Measurements from ENCODE around the gene OBI1. TPM values are rescaled to one million over a fixed set of nuclear protein-coding genes. Genes with fewer than 3 reads are reported as not detected.

The OBI1 gene
- total and polyA plus RNA-seq, 2 donors: 7.7 to 25.3 TPM

DNA sequence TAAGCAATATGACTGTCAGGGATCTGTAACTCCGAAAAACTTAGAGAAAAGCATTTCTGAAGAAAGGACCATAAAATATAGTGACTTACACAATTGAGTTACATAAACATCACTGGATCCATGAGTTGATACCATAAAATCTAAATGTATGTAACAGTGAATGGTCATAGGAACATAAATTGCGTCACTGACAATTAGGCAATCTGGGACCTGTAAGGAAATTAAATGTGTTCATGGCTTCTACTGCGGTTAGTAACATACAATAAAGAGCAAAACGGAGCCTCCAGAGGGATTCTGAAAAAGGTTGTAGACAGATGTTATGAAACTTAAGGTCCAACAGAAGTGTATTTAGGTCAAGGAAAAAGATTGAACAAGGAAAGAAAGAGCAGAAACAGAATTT lies 82.7 kb downstream of the OBI1 start:
- no peaks in the 10 kb centered on the region for H3K36me3 ChIP-seq (ENCODE audit: control insufficient read depth in 2 of 2, insufficient read depth in 2 of 2, low read length in 1 of 2)
- peaks cover 2 to 4% of the 10 kb centered on the region in 2 donors for H3K27me3 ChIP-seq (ENCODE audit: control insufficient read depth in 2 of 2, insufficient read depth in 1 of 2, low read length in 1 of 2)
- H3K4me3 ChIP-seq (ENCODE audit: low read length in 2 of 2): no peak overlapping the region
- H3K4me1 ChIP-seq (ENCODE audit: control insufficient read depth in 2 of 2, insufficient read depth in 2 of 2, low read length in 2 of 2): no peaks in the 10 kb centered on the region
- DNase-seq (ENCODE audit: low read depth in 6 of 9, low spot score in 9 of 9): no peak
- 97% methylated on average over 4 of the region's 4 CpGs for WGBS
- H3K27ac ChIP-seq (ENCODE audit: low read depth in 1 of 2, low read length in 1 of 2): no peak overlapping the region
- H3K9me3 ChIP-seq (ENCODE audit: control insufficient read depth in 2 of 2, insufficient read depth in 1 of 2, low read length in 1 of 2): no peaks in the 10 kb centered on the region

DNA sequence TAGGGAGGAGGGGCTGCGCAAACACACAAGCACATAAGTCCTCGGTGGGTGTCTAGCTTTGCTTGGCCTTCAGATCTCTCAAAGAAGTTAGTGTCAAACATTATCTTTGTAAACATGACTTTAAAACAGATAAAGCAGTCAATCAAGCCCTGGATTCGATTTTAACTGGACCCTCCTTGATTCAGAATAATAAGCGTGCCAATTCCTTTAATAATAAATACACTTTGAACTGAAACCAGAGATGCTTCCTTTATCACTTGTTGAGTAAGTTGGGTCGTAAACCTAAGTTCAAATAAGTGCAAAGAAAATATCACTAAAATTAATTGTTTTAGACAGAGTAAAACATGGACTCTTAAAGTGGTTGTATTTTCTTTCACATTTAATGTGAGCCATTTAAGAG lies 86.5 kb downstream of the OBI1 start:
- Histone ChIP-seq H3K9me3 (ENCODE audit: control insufficient read depth in 2 of 2, insufficient read depth in 1 of 2, low read length in 1 of 2) (no peaks in the 10 kb centered on the region), H3K36me3 (ENCODE audit: control insufficient read depth in 2 of 2, insufficient read depth in 2 of 2, low read length in 1 of 2) (no peaks in the 10 kb centered on the region), H3K4me1 (ENCODE audit: control insufficient read depth in 2 of 2, insufficient read depth in 2 of 2, low read length in 2 of 2) (no peaks in the 10 kb centered on the region), H3K4me3 (ENCODE audit: low read length in 2 of 2) (no peak overlapping the region), H3K27me3 (ENCODE audit: control insufficient read depth in 2 of 2, insufficient read depth in 1 of 2, low read length in 1 of 2) (no peaks in the 10 kb centered on the region), H3K27ac (ENCODE audit: low read depth in 1 of 2, low read length in 1 of 2) (no peak overlapping the region)
- WGBS: 90% methylated on average over 5 of the region's 5 CpGs
- DNase-seq (ENCODE audit: low read depth in 6 of 9, low spot score in 9 of 9): no peak

GRCh38 chr13:78569029-78569428 lies 89.9 kb downstream of the OBI1 start:
- no peak for DNase-seq (ENCODE audit: low read depth in 6 of 9, low spot score in 9 of 9)
- Histone ChIP-seq H3K4me3 (ENCODE audit: low read length in 2 of 2) (no peak overlapping the region), H3K9me3 (ENCODE audit: control insufficient read depth in 2 of 2, insufficient read depth in 1 of 2, low read length in 1 of 2) (no peaks in the 10 kb centered on the region), H3K4me1 (ENCODE audit: control insufficient read depth in 2 of 2, insufficient read depth in 2 of 2, low read length in 2 of 2) (no peaks in the 10 kb centered on the region), H3K36me3 (ENCODE audit: control insufficient read depth in 2 of 2, insufficient read depth in 2 of 2, low read length in 1 of 2) (no peaks in the 10 kb centered on the region), H3K27ac (ENCODE audit: low read depth in 1 of 2, low read length in 1 of 2) (no peak overlapping the region), H3K27me3 (ENCODE audit: control insufficient read depth in 2 of 2, insufficient read depth in 1 of 2, low read length in 1 of 2) (no peaks in the 10 kb centered on the region)
- WGBS: 94% methylated on average over 1 of the region's 1 CpG

- Histone ChIP-seq H3K4me3 (ENCODE audit: low read length in 2 of 2) (no peak overlapping the region), H3K27ac (ENCODE audit: low read depth in 1 of 2, low read length in 1 of 2) (no peak overlapping the region), H3K4me1 (ENCODE audit: control insufficient read depth in 2 of 2, insufficient read depth in 2 of 2, low read length in 2 of 2) (no peaks in the 10 kb centered on the region), H3K27me3 (ENCODE audit: control insufficient read depth in 2 of 2, insufficient read depth in 1 of 2, low read length in 1 of 2) (no peaks in the 10 kb centered on the region), H3K36me3 (ENCODE audit: control insufficient read depth in 2 of 2, insufficient read depth in 2 of 2, low read length in 1 of 2) (no peaks in the 10 kb centered on the region), H3K9me3 (ENCODE audit: control insufficient read depth in 2 of 2, insufficient read depth in 1 of 2, low read length in 1 of 2) (no peaks in the 10 kb centered on the region)
- 92% methylated on average over 5 of the region's 5 CpGs for WGBS
- no peak for DNase-seq (ENCODE audit: low read depth in 6 of 9, low spot score in 9 of 9)
Measured at GRCh38 chr13:78566631-78567030, 92.3 kb downstream of the OBI1 start.

Other genes with a start within 250 kb of the OBI1 start
- gene POU4F1, start 55.6 kb downstream of the OBI1 start, total RNA-seq: 0.80 TPM
- 2.0 TPM for gene POU4F1, start 55.6 kb downstream of the OBI1 start, polyA plus RNA-seq